Measurements from ENCODE around the gene STK32B. TPM values are rescaled to one million over a fixed set of nuclear protein-coding genes. Genes with fewer than 3 reads are reported as not detected.

The STK32B gene
- total and polyA plus RNA-seq, 2 of the 4 experiments (the other 2 are of a cell fraction): 5.5 to 6.3 TPM

- Histone ChIP-seq H4K8ac (ENCODE audit: low read depth in 2 of 2, low read length in 2 of 2) (peak overlapping the region in 1 of 2 experiments; percentile 27; a peak in 1 of 4 replicates), H2BK5ac (ENCODE audit: low read depth, low read length, poor library complexity, severe bottlenecking) (no peak overlapping the region), H2AFZ (replicated peaks; ENCODE audit: low read length, poor library complexity) (no peak overlapping the region), H3K79me1 (ENCODE audit: low read depth in 1 of 2, low read length in 2 of 2) (peaks cover 0 to 16% of the 10 kb centered on the region in 2 experiments; a peak in 2 of 4 replicates), H2AK5ac (ENCODE audit: low read depth, low read length) (peak overlapping the region; percentile 67), H3K4me3 (ENCODE audit: insufficient read depth, low read depth, low read length) (no peak overlapping the region), H2BK120ac (ENCODE audit: low read depth, low read length) (peak overlapping the region; percentile 83), H3K27ac (ENCODE audit: insufficient read depth, low read length) (no peak overlapping the region), H4K20me1 (ENCODE audit: insufficient read depth, low read length) (no peaks in the 10 kb centered on the region; the same call in 1 of the 2 replicates), H3K4me1 (ENCODE audit: control insufficient read depth, insufficient read depth, low read length) (peaks cover 6% of the 10 kb centered on the region), H4K5ac (ENCODE audit: low read depth, low read length) (no peak overlapping the region), H3K9me3 (ENCODE audit: control insufficient read depth, insufficient read depth, low read length) (no peaks in the 10 kb centered on the region), H3K4ac (ENCODE audit: low read depth, low read length) (peak overlapping the region; percentile 67), H3K4me2 (ENCODE audit: low read depth, low read length) (no peak overlapping the region), H4K91ac (ENCODE audit: insufficient read depth, low read depth, low read length) (peak overlapping the region; percentile 84; the same call in 1 of the 2 replicates), H2BK20ac (ENCODE audit: low read depth, low read length) (peak overlapping the region; percentile 76), H3K36me3 (ENCODE audit: control insufficient read depth, insufficient read depth, low read length) (no peaks in the 10 kb centered on the region), H2AK9ac (replicated peaks; ENCODE audit: low read depth, low read length, poor library complexity) (no peak overlapping the region), H3K56ac (ENCODE audit: extremely low read depth, insufficient read depth, low read length) (no peak overlapping the region; the same call in 1 of the 2 replicates), H3K14ac (replicated peaks; ENCODE audit: low read depth, low read length) (peak overlapping the region; percentile 61; the same call in 1 of the 2 replicates), H3K9me1 (ENCODE audit: insufficient read depth, low read length) (peaks cover 28% of the 10 kb centered on the region), H3K9ac (ENCODE audit: low read depth, low read length) (no peak overlapping the region), H3K18ac (ENCODE audit: low read depth, low read length) (no peak overlapping the region), H3K27me3 (ENCODE audit: control insufficient read depth, insufficient read depth, low read length) (no peaks in the 10 kb centered on the region), H3K23ac (ENCODE audit: low read depth, low read length) (peak overlapping the region; percentile 50), H2BK15ac (ENCODE audit: low read depth, low read length) (peak overlapping the region; percentile 74; the same call in 1 of the 3 replicates)
- WGBS, 2 experiments (ENCODE audit: extremely low coverage in 2 of 2, insufficient read length in 1 of 2): 59% methylated on average over 5 of the region's 6 CpGs; no CpG with 5 or more reads in 1 of the 2 experiments
- DNase-seq: peak; percentile 15
- POLR2A ChIA-PET (ENCODE audit: unreplicated experiment): interaction anchor here (0.6 kb wide), 1 partner anchor 68 kb away, joined by 3 read pairs; no protein-coding TSS in a partner anchor
- no peak for ATAC-seq (ENCODE audit: low read depth)
- TF ChIP-seq BHLHE40 (IDR thresholded peaks at IDR 0.05; ENCODE audit: low read depth, low read length) (peak; percentile 30; the same call in 1 of the 2 replicates), POLR2A (IDR thresholded peaks at IDR 0.05; ENCODE audit: low read depth, low read length) (no peak)
- CTCF ChIA-PET: interaction anchor here (1.5 kb wide), 1 partner anchor 33 kb away, joined by 5 read pairs; no protein-coding TSS in a partner anchor
- intact Hi-C loops (cut with micrococcal nuclease) (no loop called here), in situ Hi-C loops (cut with MboI; ENCODE audit: low sequenced_read_pairs) (no loop called here), dilution Hi-C loops (cut with HindIII; ENCODE audit: low sequenced_read_pairs, unreplicated experiment) (no loop called here)
- BruUV-seq (replicated peaks): no TSS peak
Measured at GRCh38 chr4:5366421-5366820, 315.1 kb downstream of the STK32B start.
